NCI-H748 treated with DMSO at 0.1 percent for 48 hours (cell line): ENCODE measurements around the gene PTCH2.
A peak's percentile ranks its signal among the peaks of the same experiment; 100 is the strongest.
"Not testable (repeated sequence)": the region's sequence is repeated elsewhere in the genome, so short reads cannot be mapped to it uniquely, and the experiment has no call there.

ENCODE experiments used
- DNase-seq: peaks from one replicate; lab custom pipeline; 2025; lab: John Stamatoyannopoulos, UW

Gene PTCH2

GRCh38 chr1:44819608-44820327, 23.3 kb downstream of the PTCH2 start:
- peak; percentile 53 for DNase-seq

- DNase-seq = no peak
Measured at GRCh38 chr1:44819196-44819607, 23.9 kb downstream of the PTCH2 start.

DNA sequence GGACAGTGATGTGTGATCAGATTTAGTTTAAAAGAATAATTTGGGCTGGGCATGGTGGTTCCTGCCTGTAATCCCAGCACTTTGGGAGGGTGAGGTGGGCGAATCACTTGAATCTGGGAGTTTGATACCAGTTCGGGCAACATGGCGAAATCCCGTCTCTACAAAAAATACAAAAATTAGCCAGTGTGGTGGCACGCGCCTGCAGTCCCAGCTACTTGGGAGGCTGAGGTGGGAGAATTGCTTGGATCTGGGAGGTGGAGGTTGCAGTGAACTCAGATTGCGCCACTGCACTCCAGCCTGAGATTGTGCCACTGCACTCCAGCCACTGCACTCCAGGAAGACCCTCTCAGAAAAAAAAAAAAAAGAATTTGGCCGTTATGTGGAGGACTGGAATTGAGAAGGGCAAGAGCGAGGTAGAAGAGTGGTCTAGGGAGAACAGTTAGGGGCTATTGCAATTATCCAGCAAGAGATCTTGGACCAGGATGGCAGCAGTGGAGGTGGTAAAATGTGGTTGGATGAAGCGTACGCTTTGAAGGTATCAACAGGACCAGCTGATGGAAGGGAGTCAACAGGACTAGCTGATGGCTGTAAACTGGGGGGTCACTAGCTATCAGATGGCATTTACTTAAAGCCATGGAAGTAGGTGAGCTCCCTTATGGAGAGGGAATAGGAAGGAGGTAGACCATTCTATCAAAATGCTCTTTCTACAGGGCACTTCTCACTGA, 25.1 kb downstream of the PTCH2 start:
- no peak for DNase-seq

DNA sequence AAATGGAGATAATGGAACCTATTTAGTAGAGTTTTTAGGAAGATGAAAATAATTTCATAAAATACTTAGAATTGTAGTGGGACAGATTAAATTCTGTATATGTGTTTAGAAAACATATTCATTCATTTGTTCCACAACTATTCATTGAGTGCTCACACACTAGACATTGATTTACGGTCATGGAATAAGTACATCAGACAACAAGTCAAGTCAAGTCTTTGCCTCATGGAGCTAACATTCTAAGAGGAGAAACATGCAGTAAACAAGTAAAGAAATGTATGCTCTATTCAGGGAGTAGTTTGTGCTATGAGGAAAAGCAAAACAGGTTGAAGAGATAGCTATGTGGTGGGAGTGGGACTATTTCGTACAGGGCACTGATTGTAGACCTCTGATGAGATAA, 25.7 kb downstream of the PTCH2 start:
- DNase-seq = no peak

GRCh38 chr1:44815926-44816325, 27.1 kb downstream of the PTCH2 start:
- DNase-seq = not testable (repeated sequence)

DNA sequence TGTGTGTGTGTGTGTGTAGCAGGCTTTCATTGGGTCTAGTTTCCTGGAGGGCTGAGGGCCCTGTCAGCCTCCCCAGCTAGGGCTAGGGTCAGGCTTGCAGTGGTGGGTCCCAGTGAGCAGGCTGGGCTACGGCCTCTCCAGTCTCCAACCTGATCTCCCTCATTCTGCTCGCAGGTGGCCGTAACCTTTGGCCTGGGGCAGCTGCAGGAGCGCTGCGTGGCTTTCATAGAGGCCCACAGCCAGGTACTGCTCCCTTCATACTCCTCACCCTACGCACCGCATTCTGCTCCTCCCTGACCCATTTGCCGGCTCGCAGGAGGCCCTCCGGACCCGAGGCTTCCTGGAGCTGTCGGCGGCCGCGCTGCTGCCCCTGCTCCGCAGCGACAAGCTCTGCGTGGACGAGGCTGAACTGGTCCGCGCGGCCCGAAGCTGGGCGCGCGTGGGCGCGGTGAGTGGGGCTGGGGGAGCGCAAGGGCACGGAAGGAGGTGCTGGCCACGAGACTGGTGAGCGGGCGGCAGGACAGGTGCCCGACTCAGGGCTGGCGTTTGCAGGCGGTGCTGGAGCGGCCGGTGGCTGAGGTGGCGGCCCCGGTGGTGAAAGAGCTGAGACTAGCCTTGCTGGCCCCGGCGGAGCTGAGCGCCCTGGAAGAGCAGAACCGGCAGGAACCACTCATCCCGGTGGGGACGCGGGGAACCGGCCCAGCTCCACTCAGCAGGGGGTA, 30.1 kb downstream of the PTCH2 start:
- no peak for DNase-seq

GRCh38 chr1:44811234-44811633, 31.8 kb downstream of the PTCH2 start:
- no peak for DNase-seq

GRCh38 chr1:44810762-44811105, 32.3 kb downstream of the PTCH2 start:
- not testable (repeated sequence) for DNase-seq

GRCh38 chr1:44810101-44810761, 32.8 kb downstream of the PTCH2 start:
- DNase-seq = no peak

- DNase-seq = no peak
Measured at GRCh38 chr1:44808938-44809917, 33.8 kb downstream of the PTCH2 start.

DNA sequence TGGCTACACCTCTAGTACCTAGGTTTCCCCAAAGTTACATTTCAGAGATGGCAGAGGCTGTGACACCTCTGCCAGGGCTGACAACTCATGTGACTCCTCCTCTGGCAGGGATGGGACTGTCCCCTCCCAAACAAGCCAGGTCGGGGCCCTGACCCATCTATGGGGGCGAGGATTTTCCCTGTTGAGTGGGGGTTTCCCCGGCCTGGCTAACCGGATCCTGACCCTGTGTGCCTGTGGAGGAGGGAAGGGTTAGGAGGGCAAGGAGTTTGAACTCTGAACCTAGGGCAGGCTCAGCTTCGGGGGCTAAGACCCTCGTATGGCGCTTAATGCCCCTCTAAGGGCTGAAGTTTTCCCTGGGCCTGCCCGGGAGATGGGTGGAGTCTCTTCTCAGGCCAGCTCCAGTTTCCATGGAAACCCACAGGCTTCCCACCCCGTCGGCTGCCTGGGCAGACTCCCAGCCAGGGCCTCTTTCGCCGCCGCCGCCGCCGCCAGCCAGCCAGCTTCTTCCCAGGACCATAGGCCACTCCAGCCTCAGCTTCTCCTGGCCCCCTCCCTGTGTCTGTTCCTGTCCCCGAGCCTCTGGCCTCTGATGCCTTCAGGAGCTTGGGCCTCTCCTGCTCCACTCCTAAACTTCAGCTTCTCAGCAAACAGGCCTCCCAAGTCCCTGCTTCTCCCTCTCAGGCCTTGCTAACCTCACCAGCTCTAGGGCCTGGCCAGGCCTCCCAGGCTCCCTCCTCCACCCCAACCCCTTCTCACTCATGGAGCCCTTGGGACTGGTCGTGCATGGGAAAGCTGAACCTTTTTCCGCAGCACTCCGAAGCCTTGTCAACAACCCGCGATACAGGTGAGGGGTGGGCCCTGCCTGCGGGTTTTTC, 34.8 kb downstream of the PTCH2 start, which contains the start of gene BTBD19:
BTBD19 (plus strand) TSS at position 461 of the 875 bp plus-strand sequence; CDS start at position 759, 298 bp downstream.
- no peak for DNase-seq

DNA sequence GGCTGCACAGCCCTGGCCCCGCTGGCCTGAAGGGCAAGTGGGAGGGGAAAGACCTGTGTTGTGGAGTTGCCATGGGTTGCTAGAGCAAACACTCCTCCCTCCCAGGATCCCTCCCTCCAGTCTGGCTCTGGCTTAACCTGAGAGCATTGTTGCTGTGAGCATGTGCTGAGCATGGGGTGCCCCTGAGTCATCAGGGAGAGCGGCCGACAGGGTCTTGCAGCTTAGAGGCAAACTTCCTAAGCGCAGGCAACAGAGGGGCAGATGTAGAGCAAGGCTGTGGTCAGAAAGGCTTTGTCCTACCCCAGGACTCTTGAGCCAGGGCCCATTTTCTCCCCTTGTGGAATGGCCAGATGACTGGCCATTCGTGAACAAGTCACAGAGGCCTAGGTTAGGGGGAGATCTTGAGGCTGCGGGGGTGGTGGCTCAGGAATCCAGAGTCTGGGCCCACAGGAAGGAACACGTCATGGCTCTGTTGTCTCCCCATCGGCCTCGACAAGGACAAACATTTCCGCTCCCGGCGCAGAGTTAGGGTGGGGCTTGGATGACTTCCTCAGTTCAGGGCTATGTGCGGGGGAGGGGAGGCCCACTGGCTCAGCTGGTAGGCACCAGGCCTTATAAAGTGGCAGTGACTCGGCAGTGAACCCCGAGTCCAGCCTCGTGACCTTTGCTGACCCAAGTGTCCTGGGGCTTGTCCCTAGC, 35.5 kb downstream of the PTCH2 start:
- no peak for DNase-seq

DNA sequence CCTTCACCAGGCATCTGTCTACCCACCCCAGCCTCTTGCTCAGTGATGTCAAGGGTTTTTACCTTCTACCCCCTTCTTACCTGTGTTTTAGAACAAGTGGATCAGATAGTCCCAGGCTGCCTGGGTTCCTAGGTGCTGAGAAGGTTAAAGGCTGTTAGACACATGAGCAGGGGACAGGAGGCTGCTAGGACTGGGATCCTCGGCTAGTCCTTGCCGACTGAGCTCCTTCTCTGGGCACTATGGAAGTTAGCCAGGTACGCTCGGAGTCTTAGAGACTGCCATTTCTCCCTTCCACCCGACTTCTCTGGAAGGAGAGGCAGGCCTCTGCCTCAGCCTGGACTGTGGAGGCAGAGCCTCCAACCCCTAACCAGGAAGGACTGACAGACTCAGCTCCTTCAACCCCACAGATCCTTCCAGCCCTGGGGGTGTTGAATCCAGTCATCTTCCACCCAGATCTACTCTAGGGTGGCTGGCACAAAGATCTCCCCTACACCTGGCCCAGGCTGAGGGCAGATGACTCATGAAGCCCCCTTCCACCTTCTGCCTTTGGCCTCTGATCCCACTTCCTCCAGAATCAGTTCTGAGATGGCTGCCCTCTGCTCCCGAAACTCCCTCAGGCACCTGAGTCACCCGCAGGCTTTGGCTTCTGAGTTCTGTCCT, 36.2 kb downstream of the PTCH2 start, which contains the start of gene DYNLT4:
DYNLT4 (minus strand) TSS at position 648 of the 660 bp plus-strand sequence. CDS start 683 bp downstream, outside the sequence.
- no peak for DNase-seq

DNA sequence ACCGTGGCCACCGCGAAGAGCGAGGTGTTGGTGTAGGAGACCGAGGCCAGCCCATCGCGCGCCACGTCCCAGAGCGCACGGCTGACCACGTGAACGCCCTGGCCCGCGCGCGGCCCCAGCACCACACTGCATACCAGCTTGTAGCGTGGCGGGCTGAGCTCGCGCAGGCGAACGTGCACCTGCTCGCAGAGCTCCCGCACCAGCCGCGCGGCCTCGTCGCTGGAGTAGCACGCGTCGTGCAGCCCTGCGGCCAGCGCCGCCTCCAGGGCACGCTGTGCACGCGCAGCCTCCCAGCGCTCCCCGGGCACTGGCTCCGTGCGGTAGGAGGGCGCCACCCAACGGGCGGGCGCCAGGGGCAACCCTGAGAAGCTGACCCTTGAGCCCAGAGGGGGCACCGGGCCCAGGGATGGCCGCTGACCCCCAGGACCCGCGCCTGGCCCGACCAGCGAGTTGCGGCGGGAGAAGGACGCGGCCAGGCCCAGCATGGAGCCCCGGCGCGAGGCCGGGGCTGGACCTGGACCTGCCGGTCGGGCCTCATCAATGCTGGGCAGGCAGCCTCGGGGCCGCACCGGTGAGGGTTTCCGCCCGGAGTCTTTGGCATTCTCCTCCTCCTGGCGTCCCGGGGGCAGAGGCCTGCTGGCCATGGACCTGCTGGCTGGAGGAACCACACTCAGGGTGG, 36.9 kb downstream of the PTCH2 start:
- no peak for DNase-seq

DNA sequence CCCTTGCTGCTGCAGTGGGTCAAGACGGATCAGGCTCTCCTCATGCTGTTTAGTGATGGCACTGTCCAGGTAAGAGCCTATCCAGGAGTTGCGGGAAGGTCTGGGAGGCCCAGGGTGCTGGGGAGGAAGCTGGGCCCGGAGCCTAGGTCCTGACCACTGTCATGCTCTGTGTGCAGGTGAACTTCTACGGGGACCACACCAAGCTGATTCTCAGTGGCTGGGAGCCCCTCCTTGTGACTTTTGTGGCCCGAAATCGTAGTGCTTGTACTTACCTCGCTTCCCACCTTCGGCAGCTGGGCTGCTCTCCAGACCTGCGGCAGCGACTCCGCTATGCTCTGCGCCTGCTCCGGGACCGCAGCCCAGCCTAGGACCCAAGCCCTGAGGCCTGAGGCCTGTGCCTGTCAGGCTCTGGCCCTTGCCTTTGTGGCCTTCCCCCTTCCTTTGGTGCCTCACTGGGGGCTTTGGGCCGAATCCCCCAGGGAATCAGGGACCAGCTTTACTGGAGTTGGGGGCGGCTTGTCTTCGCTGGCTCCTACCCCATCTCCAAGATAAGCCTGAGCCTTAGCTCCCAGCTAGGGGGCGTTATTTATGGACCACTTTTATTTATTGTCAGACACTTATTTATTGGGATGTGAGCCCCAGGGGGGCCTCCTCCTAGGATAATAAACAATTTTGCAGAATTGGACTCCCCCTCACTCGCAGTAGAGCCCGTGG, 37.6 kb downstream of the PTCH2 start:
- no peak for DNase-seq

DNA sequence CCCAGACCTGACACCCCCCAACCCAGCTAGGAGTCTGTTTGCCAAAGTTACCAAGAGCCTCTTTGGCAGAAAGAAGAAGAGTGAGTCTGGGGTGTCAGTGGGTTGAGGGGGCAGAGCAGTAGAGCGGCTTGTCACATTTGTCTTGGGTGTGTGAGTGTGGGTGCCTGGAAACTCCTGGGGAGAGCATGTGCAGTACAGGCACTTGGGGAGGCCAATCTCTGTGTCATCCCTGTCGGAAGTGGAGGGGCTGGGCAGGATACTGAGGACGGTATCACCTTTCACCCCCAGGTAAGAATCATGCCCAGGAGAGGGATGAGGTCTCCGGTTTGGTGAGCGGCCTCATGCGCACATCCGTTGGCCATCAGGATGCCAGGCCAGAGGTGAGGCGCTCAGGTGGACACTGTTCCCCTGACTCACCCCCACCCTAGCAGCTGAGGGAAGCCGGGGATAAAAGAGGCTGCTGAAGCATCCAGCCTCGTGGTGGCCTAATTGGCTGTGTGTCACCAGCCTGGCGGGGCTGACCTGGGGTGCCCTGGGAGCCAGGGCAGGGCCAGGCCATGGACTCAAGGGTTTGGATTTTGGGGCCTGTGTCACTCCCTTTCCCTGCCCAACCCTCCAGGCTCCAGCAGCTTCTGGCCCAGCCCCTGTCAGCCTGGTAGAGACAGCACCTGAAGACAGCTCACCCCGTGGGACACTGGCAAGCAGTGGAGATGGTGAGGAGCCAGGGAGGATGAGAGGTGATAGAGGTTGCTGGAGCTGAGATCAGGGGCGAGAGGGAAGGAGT, 39.5 kb downstream of the PTCH2 start:
- DNase-seq = no peak

GRCh38 chr1:44803062-44803311, 40.1 kb downstream of the PTCH2 start:
- no peak for DNase-seq
